Cerebellar nuclear complex (tissue), 1 donor: ENCODE results near the gene CCDC124.

Experiments
- DNase-seq, 2 experiments: peaks; one replicate each; lab custom pipeline; 2025; lab: John Stamatoyannopoulos, UW

Gene CCDC124

DNA sequence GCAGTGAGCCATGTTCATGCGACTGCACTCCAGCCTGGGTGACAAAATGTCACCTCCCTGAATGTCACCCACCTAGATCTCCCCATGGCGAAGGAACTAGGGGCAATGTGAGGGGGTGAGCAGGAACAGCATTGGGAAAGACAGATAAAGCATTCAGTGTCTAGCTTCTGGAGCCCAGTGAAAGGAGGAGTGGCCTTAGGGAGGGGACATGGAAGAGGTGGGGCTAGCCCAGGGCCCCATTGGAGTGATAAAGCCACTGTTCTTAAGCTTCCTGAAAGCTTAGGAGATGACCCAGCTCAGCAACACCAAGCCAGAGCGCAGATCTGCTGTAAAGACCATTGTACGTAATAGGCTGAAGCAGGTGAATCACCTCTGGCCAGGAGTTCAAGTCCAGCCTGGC is 21.1 kb downstream of the CCDC124 start:
- DNase-seq, result no peak

DNA sequence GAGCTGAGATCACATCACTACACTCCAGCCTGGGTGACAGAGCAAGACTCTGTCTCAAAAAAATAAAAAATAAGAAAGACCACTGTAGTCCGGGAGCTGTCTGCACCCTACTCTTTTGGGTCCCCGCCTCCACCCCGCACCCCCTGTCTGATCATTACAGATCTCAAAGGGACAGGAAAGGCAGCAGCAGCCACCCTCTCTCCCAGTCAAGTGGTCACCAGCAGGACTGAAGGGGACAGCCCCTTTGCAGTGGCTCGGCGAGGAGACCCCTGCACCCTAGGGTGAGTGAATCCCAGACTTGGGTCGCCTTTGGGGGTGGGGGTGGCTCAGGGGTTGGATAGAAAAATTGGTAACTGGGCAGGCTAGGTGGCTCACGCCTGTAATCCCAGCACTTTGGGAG is 21.6 kb downstream of the CCDC124 start:
- DNase-seq, result no peak

DNA sequence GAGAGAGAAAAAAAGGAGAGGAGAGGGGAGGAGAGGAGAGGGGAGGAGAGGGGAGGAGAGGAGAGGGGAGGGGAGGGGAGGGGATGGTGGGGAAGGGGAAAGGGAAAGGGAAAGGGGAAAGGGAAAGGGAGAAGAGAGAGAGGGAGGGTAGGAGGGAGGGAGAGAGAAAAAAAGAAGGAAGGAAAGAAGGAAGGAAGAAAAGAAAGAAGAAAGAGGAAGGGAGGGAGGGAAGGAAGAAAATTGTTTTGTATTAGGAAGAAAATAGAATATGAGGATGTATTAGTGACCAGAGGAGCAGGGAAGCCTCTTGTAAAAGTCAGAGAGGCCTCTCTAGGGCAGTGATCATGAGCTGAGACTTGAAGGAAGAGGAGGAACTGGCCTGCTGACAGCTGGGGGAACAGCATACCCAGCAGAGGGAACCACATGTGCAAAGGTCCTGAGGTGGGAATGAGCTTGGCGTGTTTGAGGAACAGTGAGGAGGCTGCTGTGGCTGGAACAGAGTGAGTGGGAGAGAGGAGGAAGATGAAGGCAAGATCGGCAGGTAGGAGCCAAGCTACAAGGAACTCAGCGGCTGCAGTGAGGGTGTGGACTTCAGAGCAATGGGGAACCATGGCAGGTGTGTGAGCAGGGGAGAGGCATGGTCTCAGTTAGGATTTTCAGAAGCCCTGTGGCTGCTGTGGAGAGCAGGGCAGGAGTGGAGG is 24.5 kb downstream of the CCDC124 start:
- no peak for DNase-seq

DNA sequence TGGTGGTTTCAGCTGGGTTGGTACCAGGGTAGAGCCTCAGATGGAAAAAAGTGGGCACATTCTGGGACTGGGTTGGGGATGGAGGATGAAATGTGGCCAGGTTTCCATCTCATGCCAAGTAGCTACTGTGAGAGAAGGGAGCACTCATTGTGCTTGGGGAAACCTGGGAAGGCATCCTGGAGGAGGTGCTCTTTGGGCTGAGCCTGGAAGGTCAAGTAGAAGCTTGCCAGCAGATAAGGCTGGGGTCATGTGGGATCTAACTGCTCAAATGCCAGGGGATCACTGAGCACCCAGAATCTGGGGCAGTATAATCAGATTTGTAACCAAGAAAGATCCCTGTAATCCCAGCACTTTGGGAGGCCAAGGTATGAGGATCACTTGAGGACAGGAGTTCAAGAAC is 25.1 kb downstream of the CCDC124 start:
- no peak for DNase-seq

DNA sequence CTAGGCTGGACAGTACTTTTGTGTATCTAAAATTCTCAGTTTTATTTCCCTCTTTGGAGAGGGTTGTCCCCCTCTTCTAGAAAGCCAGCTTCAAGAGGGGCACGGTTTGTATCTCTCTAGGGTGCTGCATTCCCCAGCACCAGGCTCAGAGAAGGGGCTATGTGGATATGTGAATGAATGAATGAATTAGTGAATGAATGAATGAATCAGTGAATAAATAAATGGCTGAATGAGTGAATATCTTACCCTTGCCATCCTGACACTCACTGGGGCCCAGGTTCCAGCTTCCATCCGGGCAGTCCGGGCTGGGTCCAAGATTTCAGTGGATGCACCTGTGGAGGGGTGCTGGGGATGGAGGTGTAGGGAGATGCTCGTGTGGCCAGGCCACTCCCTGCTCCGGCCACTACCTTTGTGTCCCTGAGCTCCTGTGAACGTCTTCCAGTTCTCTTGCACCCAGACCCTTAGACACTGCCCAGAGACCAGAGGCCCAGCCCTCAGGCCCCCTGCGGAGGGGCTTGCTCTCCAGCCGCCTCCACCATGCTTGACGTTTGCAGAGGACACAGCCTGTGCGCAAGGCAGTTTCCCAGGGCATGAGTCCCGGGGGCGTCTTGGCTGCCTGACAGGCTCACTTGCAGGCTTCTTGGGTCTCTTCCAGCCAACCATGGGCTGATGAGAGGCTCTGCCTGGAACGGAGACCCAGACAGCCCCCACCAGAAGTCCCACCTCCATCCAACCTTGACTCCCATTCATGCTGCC is 31.3 kb downstream of the CCDC124 start:
- DNase-seq, result no peak

DNA sequence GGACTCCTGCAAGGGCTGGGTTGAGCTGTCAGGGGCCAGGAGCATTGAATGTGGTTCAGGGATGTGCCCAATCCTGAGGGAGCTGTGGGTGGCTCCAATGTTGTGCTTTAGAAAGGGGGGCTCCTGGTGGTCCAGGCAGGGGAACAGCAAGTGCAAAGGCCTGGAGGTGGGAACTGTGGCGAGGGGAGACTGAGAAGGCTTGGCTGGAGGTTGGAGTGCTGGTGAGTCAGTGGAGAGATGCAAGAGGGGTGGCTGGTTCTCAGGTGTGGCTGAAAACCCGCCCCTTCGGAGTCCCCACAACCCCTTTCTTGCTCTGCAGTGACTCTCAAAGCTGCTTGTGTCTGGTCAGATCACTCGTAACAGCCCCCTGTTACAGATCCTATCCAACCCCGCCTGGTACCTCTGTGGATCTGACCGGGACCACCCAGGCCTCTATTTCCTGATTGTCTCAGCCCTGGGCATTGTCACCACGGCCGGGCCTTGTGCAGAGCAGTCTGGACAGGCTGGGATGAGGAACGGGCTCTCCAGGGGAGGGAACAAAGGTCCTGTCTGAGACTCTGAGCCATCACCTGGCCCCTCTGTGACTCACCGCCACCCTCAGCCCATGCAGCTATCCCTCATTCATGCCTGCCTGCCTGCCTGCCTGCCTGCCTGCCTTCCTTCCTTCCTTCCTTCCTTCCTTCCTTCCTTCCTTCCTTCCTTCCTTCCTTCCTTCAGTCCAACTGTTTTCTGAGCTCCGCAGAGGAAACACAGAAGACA is 32.7 kb downstream of the CCDC124 start:
- no peak for DNase-seq

DNA sequence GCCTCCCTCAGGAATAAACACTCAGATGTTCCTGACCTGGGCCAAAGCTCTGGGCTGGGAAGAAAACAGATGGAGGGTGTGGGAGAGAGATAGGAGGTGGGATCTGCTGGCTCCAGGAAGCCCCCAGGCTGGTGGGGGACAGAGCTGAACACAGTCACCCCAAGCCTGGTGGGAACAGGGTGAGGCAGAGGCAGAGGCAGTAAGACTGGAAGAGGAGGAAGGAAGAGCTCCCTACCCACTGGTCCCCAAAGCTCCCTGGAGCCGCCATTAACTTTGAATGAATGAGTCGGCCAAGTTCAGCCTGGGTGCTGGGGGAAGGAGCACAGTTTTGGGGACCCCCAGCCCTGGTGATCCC is 33.3 kb downstream of the CCDC124 start:
- no peak for DNase-seq

DNA sequence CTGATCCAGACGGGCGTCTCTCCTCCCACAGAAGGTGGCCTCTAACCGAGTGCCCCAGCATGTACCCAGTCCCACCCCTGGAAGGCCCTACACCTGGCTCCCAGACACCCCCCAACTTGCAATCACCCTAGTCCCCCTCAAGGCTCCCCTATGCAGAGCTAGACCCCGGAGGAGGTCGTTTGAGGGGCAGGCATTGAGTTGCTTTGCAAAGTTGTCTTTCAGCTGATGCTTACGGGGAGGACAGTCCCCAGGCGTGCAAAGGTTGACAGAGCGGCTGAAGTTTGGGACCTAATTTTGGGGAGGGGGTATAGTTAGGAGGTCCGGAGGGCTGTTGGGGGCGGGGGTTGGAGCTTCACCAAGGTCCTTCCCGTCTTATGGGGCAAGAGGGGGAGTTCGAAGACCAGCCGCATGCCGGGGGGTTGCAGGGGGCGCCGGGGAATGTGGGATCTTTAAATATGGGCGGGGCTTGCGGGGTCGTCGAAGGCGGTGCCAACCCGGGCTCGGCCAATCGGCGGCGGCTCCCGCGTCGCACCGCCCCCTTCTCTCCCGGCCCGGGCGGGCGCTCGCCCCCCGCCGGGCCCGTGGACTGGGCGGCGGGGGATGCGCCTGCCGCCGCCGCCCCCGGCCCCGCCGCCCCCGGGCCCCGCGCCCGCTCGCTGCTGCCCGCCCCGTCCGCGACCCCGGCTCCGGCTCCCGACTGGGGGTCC is 33.9 kb downstream of the CCDC124 start, which contains the start of gene KCNN1:
KCNN1 (plus strand) TSS at position 558 of the 707 bp plus-strand sequence. CDS start 6,782 bp downstream, outside the sequence.
- no peak for DNase-seq

DNA sequence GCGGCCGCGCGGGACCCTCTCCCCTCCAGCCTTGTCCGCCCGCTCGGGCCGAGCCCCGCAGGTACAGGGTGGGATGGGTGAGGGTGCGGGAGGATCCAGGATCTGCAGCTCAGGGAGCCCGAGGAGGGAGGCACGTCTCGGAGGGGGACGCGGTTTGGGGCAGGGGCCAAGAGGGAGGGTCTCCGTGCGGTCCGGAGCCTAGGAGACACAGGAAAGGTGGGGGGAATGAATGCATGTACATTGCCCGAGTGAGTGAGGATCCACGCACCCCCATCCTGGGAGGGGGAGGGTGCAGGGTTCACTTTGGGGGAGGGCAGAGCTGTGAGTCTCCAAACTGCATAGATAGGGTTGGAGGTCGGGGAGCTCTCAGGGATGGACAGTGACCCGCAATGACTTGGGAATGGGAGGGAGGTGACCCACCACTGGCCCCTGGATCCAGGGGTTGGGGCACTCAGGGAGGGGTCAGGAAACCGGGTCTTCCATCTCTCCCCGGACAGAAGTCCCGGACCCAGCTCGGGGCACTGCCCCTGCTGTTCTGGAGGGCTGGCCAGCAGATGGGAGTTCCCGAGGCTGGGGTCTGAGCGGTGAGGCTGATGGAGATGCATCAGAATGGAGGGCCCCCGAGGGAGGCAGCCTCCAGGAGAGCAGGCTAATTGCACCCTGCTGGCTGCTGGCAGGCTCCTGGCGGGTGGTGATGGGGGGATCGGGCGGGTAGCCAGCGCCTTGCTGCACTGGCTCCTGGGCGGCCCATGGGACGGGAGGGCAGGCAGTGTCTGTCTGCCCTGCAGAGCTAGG is 34.6 kb downstream of the CCDC124 start:
- no peak for DNase-seq

DNA sequence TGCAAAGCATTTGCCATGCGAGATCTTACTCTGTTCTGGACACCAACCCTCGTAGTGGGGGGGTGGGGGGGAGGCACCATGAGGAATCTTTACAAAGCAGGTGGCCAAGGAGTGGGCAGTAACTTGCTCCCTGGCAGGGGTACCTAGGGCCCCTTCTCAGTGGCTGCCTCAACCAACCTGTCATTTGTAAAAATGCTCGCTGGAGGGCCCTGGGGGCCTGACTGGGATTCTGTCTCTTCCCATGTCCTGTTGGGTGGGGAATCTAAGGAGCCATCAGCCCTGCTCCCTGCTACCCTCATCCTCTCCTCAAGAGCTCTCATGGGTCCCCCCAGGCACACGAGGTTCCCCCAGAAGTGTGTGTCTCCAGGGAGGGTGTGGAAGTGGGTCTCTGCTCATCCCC is 35.5 kb downstream of the CCDC124 start:
- DNase-seq, result no peak

DNA sequence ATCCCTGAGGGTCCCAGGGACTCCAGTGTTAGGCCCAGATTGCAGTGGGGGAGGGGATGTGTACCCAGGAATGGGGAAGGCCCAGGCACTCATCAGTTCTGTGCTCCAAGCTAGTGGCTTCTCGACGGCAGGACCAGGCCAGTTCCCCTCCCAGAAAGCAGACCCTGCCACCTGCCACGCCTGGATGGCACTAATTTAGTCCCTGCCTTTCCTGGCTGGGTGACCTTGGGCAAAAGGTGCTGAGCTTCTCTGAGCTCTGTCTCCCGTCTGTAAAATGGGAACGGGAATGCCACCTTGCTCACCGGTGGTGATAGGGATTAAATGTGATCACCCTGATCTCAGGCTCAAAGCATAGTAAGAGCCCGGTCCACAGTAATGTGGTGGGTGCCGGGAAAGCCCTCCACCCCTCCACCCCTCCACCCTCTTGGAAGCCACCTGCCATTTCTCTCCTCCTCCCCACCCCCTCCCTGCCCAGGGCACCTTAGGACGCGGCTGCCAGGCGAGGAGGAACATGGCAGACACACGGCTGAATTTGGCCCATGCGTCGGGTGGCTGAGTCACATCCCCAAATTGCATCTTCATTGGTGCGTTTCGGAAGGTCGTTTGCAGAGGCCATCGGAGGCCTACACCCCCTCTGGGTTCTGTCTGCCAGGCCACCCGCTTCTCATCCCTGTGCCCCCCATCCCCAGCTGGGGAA is 36.4 kb downstream of the CCDC124 start:
- DNase-seq, result no peak

DNA sequence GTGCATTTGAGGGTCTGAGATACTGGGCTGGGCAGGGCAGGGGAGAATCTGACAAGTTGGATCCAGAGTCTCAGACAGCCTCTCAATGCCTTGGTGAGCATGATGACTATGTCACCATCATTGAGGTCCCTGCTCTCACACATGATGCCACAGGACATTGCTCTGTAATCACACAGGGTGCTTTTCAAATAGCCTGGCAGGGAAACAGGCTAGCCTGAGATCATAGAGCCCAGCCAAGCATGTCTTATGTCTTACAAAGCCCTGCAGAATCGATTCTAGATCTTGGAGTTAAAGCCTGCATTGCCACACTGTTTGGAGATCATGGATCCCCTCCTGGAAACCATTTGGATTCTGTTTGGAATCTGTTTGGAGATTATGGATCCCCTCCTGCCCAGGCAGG is 39.4 kb downstream of the CCDC124 start:
- no peak for DNase-seq

DNA sequence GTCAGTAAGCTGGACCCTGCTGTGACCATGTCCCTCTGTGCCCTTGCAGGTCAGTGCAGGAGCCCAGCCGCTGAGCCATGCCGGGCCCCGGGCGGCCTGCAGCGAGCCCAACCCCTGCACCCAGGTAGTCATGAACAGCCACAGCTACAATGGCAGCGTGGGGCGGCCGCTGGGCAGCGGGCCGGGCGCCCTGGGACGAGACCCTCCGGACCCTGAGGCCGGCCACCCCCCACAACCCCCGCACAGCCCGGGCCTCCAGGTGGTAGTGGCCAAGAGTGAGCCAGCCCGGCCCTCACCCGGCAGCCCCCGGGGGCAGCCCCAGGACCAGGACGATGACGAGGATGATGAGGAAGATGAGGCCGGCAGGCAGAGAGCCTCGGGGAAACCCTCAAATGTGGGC is 40.9 kb downstream of the CCDC124 start:
- DNase-seq, result no peak

DNA sequence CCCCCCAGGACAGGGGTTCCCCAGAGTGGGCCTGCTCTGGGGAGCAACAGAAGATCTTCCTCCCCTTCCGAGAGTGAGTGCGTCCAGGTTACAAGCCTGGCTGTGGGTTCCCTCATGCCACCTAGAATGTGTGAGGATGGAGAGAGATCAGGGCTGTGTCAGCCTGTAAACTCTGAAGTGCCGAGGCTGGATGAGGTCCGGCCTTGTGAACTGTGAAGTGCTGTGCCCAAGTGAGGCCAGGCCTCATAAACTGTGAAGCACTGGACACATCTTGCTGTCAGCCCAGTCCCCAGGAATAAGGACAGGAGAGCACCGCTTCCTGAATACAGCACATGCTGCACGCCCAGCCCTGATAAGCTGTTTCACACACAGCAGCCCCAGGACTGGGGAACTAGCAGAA is 41.7 kb downstream of the CCDC124 start:
- DNase-seq, result no peak

DNA sequence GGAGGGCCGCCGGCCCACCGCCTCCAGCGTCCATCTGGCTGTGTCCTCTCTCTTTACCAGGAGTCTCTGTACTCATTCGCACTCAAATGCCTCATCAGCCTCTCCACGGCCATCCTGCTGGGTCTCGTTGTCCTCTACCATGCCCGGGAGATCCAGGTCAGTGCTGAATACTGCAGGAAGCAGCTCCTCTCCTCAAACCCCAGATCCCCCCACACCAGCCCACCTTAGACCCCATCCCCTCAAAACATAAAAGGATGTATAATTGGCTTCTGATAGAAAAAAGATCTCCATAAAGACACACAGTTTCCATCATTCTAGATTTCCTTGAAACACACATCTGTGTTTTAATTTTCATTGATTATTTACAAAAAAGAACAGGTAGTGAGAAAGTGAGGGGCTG is 42.2 kb downstream of the CCDC124 start:
- DNase-seq, result no peak

DNA sequence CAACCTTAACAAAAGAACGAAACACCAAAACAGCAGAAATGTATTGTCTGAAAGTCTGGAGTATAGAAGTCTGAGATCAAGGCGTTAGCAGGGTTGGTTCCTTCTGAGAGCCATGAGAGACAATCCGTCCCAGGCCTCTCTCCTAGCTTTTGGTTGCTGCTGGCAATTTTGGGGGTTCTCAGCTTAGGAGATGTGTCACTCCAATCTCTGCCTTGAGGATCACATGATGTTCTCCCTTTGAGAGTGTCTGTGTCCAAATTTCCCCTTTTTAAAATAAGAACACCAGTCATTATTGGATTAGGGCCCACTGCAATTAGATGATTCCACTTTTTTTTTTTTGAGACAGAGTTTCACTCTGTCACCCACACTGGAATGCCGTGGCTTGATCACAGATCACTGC is 44.2 kb downstream of the CCDC124 start:
- DNase-seq, result no peak

DNA sequence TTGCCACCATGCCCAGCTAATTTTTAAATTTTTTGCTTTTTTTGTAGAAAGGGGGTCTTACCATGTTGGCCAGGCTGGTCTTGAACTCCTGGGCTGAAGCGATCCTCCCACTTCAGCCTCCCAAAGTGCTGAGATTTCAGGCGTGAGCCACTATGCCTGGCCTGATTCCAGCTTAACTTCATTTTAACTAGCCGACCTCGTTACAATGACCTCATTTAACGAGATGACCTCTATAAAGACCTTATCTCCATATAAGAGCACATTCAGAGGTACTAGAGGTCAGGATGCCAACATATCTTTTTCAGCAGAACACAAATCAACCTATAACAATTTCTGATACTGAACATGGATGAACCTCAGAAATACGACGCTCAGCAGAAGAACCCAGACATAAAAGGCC is 44.7 kb downstream of the CCDC124 start:
- DNase-seq, result no peak

DNA sequence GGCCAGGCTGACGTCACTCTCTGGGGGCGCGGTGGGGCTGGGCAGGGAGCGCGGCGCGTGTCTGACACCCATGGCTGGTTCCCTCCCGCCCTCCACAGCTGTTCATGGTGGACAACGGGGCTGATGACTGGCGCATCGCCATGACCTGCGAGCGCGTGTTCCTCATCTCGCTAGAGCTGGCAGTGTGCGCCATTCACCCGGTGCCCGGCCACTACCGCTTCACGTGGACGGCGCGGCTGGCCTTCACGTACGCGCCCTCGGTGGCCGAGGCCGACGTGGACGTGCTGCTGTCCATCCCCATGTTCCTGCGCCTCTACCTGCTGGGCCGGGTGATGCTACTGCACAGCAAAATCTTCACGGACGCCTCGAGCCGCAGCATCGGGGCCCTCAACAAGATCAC is 48.8 kb downstream of the CCDC124 start:
- no peak for DNase-seq

DNA sequence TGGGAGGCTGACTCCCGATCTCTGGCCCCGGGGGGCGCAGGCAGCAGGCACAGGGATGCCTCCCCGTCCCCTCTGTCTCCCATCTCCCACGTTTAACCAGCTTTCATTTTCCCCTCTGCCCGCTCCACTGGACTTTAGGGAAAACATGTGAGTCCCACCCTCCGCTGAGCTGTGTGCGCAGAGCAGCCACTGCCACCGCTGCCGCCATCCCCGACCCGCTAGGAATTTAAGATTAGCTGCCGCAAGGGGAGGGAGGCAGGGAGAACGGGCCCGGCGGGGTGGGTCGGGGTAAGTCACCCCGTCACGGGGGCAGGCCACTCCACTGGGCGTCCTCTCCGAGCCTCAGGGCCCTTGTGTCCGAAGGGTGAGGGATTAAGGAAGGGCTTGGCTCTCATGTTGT is 49.6 kb downstream of the CCDC124 start:
- no peak for DNase-seq

DNA sequence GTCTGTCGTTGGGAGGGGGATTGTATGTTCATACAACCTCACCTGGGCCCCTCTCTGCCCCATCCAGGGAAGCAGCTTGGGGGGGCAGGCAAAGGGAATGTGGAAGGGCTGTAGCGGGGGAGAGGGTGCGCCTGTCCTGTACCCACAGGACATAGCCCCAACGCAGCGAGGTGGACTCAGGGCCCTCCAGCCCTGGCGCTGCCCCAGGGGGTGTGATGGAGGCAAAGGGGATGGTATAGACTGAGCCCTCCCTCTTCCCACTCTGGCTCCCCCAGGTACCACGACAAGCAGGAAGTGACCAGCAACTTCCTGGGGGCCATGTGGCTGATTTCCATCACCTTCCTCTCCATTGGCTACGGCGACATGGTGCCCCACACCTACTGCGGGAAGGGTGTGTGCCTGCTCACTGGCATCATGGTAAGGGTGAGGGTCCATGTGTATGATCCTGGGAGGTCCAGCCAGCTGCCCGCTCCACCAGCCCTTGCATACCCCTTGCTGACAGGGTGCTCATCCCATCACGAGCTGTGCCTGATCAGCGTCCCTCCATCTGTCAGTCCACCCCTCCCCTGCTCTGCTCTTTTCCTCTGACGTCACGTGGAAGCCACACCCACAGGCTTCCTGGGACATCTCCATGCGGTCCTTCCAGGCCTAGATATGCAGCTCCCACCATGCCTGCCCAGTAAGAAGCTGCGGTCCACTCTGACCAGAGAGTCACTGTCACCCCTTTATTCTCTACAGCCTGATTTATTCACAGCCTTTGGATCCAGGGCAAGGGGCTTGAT is 52.4 kb downstream of the CCDC124 start:
- no peak for DNase-seq
